ENCODE data around the gene ARHGAP27.
"Not testable (repeated sequence)": the region's sequence is repeated elsewhere in the genome, so short reads cannot be mapped to it uniquely, and the experiment has no call there.

Gene ARHGAP27

GRCh38 chr17:45363498-45363897 lies 69.2 kb downstream of the ARHGAP27 start:
- DNase-seq (ENCODE audit: low read depth in 2 of 2) = no peak

- no peak for DNase-seq (ENCODE audit: low read depth in 2 of 2)
Measured at GRCh38 chr17:45361976-45362375, 70.7 kb downstream of the ARHGAP27 start.

DNA sequence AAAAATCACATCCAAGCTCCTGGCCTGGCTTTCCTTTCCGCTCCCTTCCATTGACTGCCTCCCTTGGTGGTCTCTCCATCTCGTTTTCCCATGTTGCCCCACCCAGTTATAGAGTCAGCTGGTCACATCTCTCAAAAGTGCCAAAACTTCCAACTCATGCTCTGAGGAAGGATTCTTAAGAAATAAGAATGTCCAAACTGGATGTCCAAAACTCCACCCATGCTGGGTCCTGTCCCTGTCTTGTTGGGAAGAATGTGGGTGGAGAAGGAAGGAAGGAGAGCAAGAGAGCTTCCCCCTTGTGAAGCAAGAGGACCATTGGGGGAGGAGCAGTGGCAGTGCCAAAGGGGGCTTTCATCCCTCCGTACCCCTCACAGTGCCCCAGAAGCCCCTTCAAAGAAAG lies 71.2 kb downstream of the ARHGAP27 start:
- DNase-seq (ENCODE audit: low read depth in 2 of 2) = no peak

- no peak for DNase-seq (ENCODE audit: low read depth in 2 of 2)
Measured at GRCh38 chr17:45357364-45357997, 75.2 kb downstream of the ARHGAP27 start.

DNA sequence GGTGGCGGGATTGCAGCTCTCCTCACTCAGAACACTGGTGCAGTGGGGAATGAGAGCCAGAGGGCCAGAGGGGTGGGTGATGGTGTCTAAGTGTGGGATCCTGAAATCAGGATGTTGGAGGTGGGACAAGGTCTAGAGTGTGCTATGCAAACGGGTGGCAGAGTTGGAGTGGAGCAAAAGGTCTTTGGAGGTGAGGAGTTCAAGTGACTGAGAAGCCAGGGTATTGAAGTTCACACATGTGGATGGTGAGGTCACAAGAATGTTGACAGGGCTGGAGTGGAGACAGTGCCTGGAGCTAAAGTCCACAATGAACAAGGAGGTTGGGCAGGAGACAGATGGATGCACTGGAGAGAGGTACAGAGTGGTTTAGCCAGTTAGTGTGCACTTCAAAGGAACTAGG lies 77.6 kb downstream of the ARHGAP27 start:
- DNase-seq (ENCODE audit: low read depth in 2 of 2) = no peak

DNA sequence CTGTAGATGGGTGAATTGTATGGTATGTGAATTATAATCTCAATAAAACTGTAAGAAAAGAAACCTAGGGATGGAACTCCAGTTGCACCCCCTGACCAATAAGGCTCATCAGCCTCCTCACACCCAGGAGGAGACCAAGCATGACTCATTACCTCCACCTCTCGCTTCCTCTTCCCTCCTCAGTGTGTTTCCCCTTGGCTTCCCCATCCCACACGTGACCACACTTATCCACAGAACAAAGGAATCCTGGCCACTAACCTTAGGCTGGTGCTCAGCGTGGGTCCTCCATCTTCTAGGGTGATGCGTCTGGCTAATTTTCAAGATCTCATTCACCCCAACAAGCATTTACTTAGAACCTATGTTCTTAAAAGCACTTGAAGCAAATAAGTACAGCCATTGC lies 79.6 kb downstream of the ARHGAP27 start:
- no peak for DNase-seq (ENCODE audit: low read depth in 2 of 2)

DNA sequence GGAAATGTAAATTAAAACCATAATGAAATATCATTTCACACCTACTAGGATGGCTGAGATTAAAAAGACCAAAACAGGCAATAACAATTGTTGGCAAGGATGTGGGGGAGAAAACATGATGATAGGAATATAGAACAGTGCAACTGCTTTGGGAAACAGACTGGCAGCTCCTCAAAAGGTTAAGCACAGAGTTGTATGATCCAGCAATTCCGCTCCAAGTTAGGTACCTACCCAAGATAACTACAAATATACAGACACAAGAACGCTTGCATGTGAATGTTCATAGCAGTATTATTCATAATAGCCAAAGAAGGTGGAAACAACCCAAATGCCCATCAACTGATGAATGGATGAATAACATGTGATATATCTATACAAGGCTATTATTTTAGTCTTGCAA lies 80.8 kb downstream of the ARHGAP27 start:
- DNase-seq (ENCODE audit: low read depth in 2 of 2) = no peak

DNA sequence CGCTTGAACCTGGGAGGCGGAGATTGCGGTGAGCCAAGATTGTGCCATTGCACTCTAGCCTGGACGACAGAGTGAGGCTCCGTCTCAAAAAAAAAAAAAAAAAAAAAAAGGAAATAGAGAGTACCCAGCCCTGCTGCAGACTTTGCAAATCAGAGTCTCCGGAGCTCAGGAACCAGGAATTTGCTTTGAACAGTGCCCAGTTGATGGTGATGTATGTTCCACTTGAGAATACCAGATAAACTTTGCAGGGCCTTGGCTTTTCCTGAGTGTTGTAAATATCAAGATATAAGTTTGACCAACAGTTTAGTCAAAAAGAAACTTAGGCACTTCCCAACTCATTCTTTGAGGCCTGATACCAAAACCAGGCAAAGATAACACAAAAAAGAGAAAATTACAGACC lies 85.2 kb downstream of the ARHGAP27 start:
- DNase-seq (ENCODE audit: low read depth in 2 of 2) = no peak

GRCh38 chr17:45346216-45347015 lies 86.3 kb downstream of the ARHGAP27 start:
- DNase-seq (ENCODE audit: low read depth in 2 of 2) = no peak

GRCh38 chr17:45345554-45346215 lies 87.0 kb downstream of the ARHGAP27 start:
- DNase-seq (ENCODE audit: low read depth in 2 of 2) = peak; percentile 98

- DNase-seq (ENCODE audit: low read depth in 2 of 2) = no peak
Measured at GRCh38 chr17:45345246-45345553, 87.5 kb downstream of the ARHGAP27 start.

DNA sequence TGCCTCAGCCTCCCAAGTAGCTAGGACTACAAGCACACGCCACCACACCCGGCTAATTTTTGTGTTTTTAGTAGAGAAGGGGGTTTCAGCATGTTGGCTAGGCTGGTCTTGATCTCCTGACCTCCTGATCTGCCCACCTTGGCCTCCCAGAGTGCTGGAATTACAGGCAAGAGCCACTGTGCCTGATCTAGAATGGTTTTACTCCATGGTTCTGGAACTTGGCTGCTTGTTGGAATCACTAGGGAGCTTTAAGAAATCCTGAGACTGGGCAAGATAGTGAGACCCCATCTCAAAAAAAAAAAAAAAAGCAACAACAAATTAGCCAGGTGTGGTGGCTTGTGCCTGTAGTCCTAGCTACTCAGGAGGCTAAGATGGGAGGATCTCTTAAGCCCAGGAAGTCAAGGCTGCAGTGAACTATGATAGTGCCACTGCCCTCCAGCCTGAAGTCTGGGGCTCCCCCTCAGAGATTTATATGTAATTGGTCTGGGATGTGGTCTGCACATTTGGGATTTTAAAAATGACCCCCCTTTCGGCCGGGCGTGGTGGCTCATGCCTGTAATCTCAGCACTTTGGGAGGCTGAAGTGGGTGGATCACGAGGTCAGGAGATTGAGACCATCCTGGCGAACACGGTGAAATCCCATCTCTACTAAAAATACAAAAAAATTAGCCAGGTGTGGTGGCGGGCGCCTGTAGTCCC lies 88.6 kb downstream of the ARHGAP27 start:
- DNase-seq (ENCODE audit: low read depth in 2 of 2) = not testable (repeated sequence)
